SIG-M5 (cell line): ENCODE measurements around the gene DEUP1.
"Not testable (repeated sequence)": the region's sequence is repeated elsewhere in the genome, so short reads cannot be mapped to it uniquely, and the experiment has no call there.

Source experiments
- DNase-seq: peaks from one replicate; lab custom pipeline; 2025; lab: John Stamatoyannopoulos, UW

Gene DEUP1

GRCh38 chr11:93361435-93361834 lies 30.9 kb downstream of the DEUP1 start:
- no peak for DNase-seq

GRCh38 chr11:93368022-93368421 lies 37.5 kb downstream of the DEUP1 start:
- no peak for DNase-seq

- DNase-seq: no peak
Observed at GRCh38 chr11:93370260-93370659, 39.7 kb downstream of the DEUP1 start.

- DNase-seq: no peak
Observed at GRCh38 chr11:93389737-93390136, 59.2 kb downstream of the DEUP1 start.

GRCh38 chr11:93392867-93393266 lies 62.3 kb downstream of the DEUP1 start:
- DNase-seq: no peak

GRCh38 chr11:93393386-93393785 lies 62.8 kb downstream of the DEUP1 start:
- DNase-seq: no peak

- no peak for DNase-seq
Observed at GRCh38 chr11:93394488-93394887, 63.9 kb downstream of the DEUP1 start.

GRCh38 chr11:93396316-93396715 lies 65.8 kb downstream of the DEUP1 start:
- no peak for DNase-seq

- no peak for DNase-seq
Observed at GRCh38 chr11:93403930-93404329, 73.4 kb downstream of the DEUP1 start.

- no peak for DNase-seq
Observed at GRCh38 chr11:93407777-93408401, 77.3 kb downstream of the DEUP1 start.

- no peak for DNase-seq
Observed at GRCh38 chr11:93410441-93410840, 79.9 kb downstream of the DEUP1 start.

GRCh38 chr11:93411705-93412104 lies 81.2 kb downstream of the DEUP1 start:
- DNase-seq: no peak

GRCh38 chr11:93432247-93432646 lies 101.7 kb downstream of the DEUP1 start:
- no peak for DNase-seq

GRCh38 chr11:93443232-93443631 lies 112.7 kb downstream of the DEUP1 start:
- not testable (repeated sequence) for DNase-seq

GRCh38 chr11:93444617-93445073 lies 114.1 kb downstream of the DEUP1 start:
- DNase-seq: no peak

- no peak for DNase-seq
Observed at GRCh38 chr11:93458286-93458685, 127.7 kb downstream of the DEUP1 start.

GRCh38 chr11:93463666-93464065 lies 133.1 kb downstream of the DEUP1 start:
- DNase-seq: not testable (repeated sequence)

GRCh38 chr11:93464927-93465540 lies 134.5 kb downstream of the DEUP1 start:
- no peak for DNase-seq

- no peak for DNase-seq
Observed at GRCh38 chr11:93467054-93467453, 136.5 kb downstream of the DEUP1 start.

GRCh38 chr11:93468290-93468689 lies 137.7 kb downstream of the DEUP1 start:
- DNase-seq: no peak

- no peak for DNase-seq
Observed at GRCh38 chr11:93474123-93474522, 143.6 kb downstream of the DEUP1 start.

- no peak for DNase-seq
Observed at GRCh38 chr11:93476796-93477195, 146.3 kb downstream of the DEUP1 start.

- no peak for DNase-seq
Observed at GRCh38 chr11:93477684-93478234, 147.2 kb downstream of the DEUP1 start.

GRCh38 chr11:93478841-93479240 lies 148.3 kb downstream of the DEUP1 start:
- no peak for DNase-seq
